MM.1S (cell line): ENCODE data around the gene CSTF3.
"Not testable (repeated sequence)": the region's sequence is repeated elsewhere in the genome, so short reads cannot be mapped to it uniquely, and the experiment has no call there.

Experiments used
- DNase-seq: peaks from one replicate; pipeline ENCODE4 v3.0.0-alpha.2; 2015
- H2AFZ ChIP-seq: fragments of 300-600 bp; sonication (generic); 2 replicates; pipeline ENCODE4 v1.6.0; 2016; ENCODE audit warnings: antibody characterized with exemption, low read length
- H3F3A ChIP-seq: fragments of 300-600 bp; sonication (generic); 2 replicates; pipeline ENCODE4 v1.6.1; 2016; ENCODE audit warnings: mild to moderate bottlenecking, antibody characterized with exemption, low read length, moderate library complexity, mixed read lengths; ENCODE audit not compliant: insufficient read depth
- H3K27ac ChIP-seq: fragments of 300-600 bp; sonication (generic); 2 replicates; pipeline ENCODE4 v1.5.1; 2016; ENCODE audit warnings: mild to moderate bottlenecking, low read length
- H3K27me3 ChIP-seq: fragments of 300-600 bp; sonication (generic); replicated peaks from 2 replicates; pipeline ENCODE4 v1.6.0; 2016; ENCODE audit warnings: low read length; ENCODE audit not compliant: insufficient read depth
- H3K36me3 ChIP-seq: fragments of 300-600 bp; sonication (generic); replicated peaks from 2 replicates; pipeline ENCODE4 v1.6.1; 2016; ENCODE audit warnings: mild to moderate bottlenecking, low read length, mixed read lengths; ENCODE audit not compliant: insufficient read depth
- H3K4me1 ChIP-seq: fragments of 300-600 bp; sonication (generic); 2 replicates; pipeline ENCODE4 v1.6.1; 2016; ENCODE audit warnings: low read length, mixed read lengths
- H3K4me2 ChIP-seq: fragments of 300-600 bp; sonication (generic); 2 replicates; pipeline ENCODE4 v1.6.0; 2016; ENCODE audit warnings: low read depth, low read length
- H3K4me3 ChIP-seq: fragments of 300-600 bp; sonication (generic); 2 replicates; pipeline ENCODE4 v1.5.1; 2016; ENCODE audit warnings: low read length, mixed read lengths
- H3K79me2 ChIP-seq: fragments of 300-600 bp; sonication (generic); 2 replicates; pipeline ENCODE4 v1.6.1; 2016; ENCODE audit warnings: mixed run types, low read length, mixed read lengths
- H3K9ac ChIP-seq: fragments of 300-600 bp; sonication (generic); 2 replicates; pipeline ENCODE4 v1.6.1; 2016; ENCODE audit warnings: low read length, mixed read lengths
- H3K9me2 ChIP-seq: fragments of 300-600 bp; sonication (generic); replicated peaks from 2 replicates; pipeline ENCODE4 v1.6.1; 2016; ENCODE audit warnings: mild to moderate bottlenecking, low read length, mixed read lengths; ENCODE audit not compliant: insufficient read depth
- H3K9me3 ChIP-seq: fragments of 300-600 bp; sonication (generic); replicated peaks from 2 replicates; pipeline ENCODE4 v1.6.1; 2016; ENCODE audit warnings: mild to moderate bottlenecking, low read length, mixed read lengths; ENCODE audit not compliant: insufficient read depth
- H4K20me1 ChIP-seq: fragments of 300-600 bp; sonication (generic); 2 replicates; pipeline ENCODE4 v1.6.1; 2016; ENCODE audit warnings: mild to moderate bottlenecking, low read length, moderate library complexity, mixed read lengths; ENCODE audit not compliant: insufficient read depth
- EZH2 ChIP-seq: fragments of 300-600 bp; sonication (generic); optimal IDR thresholded peaks from 2 replicates; pipeline ENCODE3; 2017; ENCODE audit warnings: low read depth, mild to moderate bottlenecking, antibody characterized with exemption, low read length, mixed read lengths
- EZH2phosphoT487 ChIP-seq: fragments of 300-600 bp; sonication (generic); IDR thresholded peaks from 2 replicates; pipeline ENCODE4 v1.6.1; 2018; ENCODE audit warnings: antibody characterized with exemption, low read length
- TF ChIP-seq, protein P1 (sequence below): fragments of 300-600 bp; sonication (generic); IDR thresholded peaks from 2 replicates; pipeline ENCODE4 v1.5.1; 2016; ENCODE audit warnings: antibody characterized with exemption, low read length, mixed read lengths

CSTF3 gene

DNA sequence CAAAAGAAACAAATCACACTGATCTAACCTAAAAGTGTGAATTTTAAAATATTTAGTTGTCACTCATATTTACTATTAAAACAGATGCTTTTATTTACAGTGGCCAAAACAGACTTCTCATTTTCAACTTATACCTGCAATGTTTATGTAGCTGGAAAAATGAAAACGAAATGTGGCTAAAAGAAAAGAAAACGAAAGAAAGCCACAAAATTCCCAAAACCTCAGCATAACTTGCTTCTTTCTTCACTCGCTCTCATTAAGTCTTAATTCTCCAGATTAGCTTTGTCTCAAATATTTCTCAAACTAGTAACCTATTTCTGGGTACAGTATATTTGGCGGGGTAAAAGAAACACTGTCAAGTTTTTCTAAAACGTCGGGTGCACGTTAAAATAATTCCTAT, 693 bp downstream of the CSTF3 start:
- Histone ChIP-seq H4K20me1 (peaks cover 4% of the 10 kb centered on the region), H3K27me3 (no peaks in the 10 kb centered on the region), H3K9ac (peak overlapping the region; percentile 87), H3F3A (peaks cover 11% of the 10 kb centered on the region; the same call in 1 of the 2 replicates), H3K4me1 (peaks cover 4% of the 10 kb centered on the region), H3K9me2 (no peaks in the 10 kb centered on the region), H3K79me2 (peaks cover 69% of the 10 kb centered on the region), H2AFZ (peak overlapping the region; percentile 88; the same call in 1 of the 2 replicates), H3K9me3 (no peaks in the 10 kb centered on the region), H3K36me3 (no peaks in the 10 kb centered on the region), H3K4me3 (peak overlapping the region; percentile 84), H3K4me2 (peak overlapping the region; percentile 85), H3K27ac (peak overlapping the region; percentile 61; the same call in 1 of the 2 replicates)
- TF ChIP-seq EZH2phosphoT487 (no peak), EZH2 (no peak)
- TF ChIP-seq, protein P1, sequence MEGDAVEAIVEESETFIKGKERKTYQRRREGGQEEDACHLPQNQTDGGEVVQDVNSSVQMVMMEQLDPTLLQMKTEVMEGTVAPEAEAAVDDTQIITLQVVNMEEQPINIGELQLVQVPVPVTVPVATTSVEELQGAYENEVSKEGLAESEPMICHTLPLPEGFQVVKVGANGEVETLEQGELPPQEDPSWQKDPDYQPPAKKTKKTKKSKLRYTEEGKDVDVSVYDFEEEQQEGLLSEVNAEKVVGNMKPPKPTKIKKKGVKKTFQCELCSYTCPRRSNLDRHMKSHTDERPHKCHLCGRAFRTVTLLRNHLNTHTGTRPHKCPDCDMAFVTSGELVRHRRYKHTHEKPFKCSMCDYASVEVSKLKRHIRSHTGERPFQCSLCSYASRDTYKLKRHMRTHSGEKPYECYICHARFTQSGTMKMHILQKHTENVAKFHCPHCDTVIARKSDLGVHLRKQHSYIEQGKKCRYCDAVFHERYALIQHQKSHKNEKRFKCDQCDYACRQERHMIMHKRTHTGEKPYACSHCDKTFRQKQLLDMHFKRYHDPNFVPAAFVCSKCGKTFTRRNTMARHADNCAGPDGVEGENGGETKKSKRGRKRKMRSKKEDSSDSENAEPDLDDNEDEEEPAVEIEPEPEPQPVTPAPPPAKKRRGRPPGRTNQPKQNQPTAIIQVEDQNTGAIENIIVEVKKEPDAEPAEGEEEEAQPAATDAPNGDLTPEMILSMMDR, result no peak
- DNase-seq, result no peak

DNA sequence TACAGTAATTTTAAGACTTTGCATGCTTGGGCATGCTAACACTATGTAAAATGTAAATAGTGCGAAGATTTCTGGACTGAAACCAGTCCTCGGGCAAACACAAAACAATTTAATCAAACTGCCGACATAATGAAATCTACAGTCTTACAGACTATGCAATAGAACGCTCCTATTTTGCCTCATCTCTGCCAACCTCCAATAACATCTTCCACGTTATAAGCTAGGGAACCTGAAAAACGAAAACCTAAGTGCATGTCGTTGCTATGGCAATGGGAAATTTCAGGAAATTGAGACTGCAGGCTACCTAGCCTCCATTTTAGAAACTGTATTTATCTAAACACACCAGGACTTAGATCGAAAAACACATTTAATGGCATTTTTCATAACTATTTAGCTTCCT, 1.1 kb downstream of the CSTF3 start:
- DNase-seq, result peak; percentile 22
- Histone ChIP-seq H3K9me3 (no peaks in the 10 kb centered on the region), H2AFZ (no peak overlapping the region), H3K79me2 (peaks cover 74% of the 10 kb centered on the region), H3K36me3 (no peaks in the 10 kb centered on the region), H3K27me3 (no peaks in the 10 kb centered on the region), H3K9ac (peak overlapping the region; percentile 87), H3K4me2 (peak overlapping the region; percentile 85), H3K4me3 (peak overlapping the region; percentile 84), H3F3A (peaks cover 11% of the 10 kb centered on the region; the same call in 1 of the 2 replicates), H4K20me1 (peaks cover 4% of the 10 kb centered on the region), H3K9me2 (no peaks in the 10 kb centered on the region), H3K4me1 (peaks cover 4% of the 10 kb centered on the region), H3K27ac (peak overlapping the region; percentile 61; the same call in 1 of the 2 replicates)
- TF ChIP-seq EZH2phosphoT487 (no peak), EZH2 (no peak)
- TF ChIP-seq, protein P1, result no peak

DNA sequence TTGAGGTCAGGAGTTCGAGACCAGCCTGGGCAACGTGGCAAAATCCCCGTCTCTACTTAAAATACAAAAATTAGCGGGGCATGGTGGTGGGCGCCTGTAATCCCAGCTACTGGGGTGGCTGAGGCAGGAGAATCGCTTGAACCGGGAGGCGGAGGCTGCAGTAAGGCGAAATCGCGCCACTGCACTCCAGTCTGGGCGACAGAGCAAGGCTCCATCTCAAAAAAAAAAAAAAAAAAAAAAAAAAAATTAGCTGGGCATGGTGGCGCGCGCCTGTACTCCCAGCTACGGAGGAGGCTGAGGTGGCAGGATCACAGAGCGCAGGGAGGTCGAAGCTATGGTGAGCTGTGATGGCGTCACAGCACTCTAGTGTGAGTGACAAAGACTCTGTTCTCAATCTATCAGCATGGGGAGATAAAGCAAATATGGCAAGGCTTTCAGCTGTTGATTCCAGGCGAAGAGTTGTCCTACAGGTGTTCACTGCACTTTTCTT, 1.9 kb downstream of the CSTF3 start:
- H2AFZ ChIP-seq, H4K20me1 ChIP-seq, H3K9me2 ChIP-seq, H3K9me3 ChIP-seq, H3K27ac ChIP-seq, H3K9ac ChIP-seq, H3K4me1 ChIP-seq, DNase-seq, H3K36me3 ChIP-seq, H3K27me3 ChIP-seq, H3K4me3 ChIP-seq: not testable (repeated sequence)
- peaks cover 81% of the 10 kb centered on the region for H3K79me2 ChIP-seq
- H3K4me2 ChIP-seq, result peak overlapping the region; percentile 85; the same call in 1 of the 2 replicates
- peaks cover 11% of the 10 kb centered on the region; the same call in 1 of the 2 replicates for H3F3A ChIP-seq

DNA sequence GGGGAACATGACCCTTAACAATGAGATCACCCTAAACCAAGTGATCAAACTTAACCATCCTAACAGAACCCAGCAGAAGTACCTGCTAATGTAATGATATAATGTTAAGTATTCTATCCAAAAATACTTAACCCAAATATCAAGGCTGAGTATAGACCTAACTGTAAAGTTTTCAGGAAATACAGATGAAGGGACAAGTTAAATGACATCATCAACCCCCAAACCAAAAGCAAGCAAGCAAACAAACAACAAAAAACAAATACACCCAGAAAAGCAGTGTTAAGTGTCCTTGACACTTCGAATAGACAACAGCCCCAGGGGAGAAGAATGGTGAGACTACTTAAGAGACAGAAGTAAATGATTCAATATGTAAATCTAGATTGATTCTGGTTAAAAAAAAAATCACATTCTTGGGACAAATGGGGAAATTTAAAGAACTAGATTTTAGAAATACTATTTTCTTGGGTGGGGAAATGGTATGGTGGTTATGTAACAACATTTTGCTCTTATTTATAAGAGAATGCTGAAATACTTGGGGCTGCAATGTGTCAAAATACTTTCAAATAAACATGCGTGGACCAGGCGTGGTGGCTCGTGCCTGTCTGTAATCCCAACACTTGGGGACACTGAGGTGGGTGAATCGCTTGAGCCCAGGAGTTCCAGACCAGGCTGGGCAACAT, 2.5 kb downstream of the CSTF3 start:
- Histone ChIP-seq H2AFZ (no peak overlapping the region), H3K9ac (no peak overlapping the region), H3K79me2 (peaks cover 88% of the 10 kb centered on the region), H3K4me3 (no peak overlapping the region), H3K27me3 (no peaks in the 10 kb centered on the region), H4K20me1 (peaks cover 4% of the 10 kb centered on the region), H3K27ac (no peak overlapping the region), H3K4me1 (peaks cover 4% of the 10 kb centered on the region), H3K4me2 (peak overlapping the region; percentile 13; the same call in 1 of the 2 replicates), H3K36me3 (no peaks in the 10 kb centered on the region; the same call in 1 of the 2 replicates), H3F3A (peaks cover 11% of the 10 kb centered on the region; the same call in 1 of the 2 replicates), H3K9me3 (no peaks in the 10 kb centered on the region), H3K9me2 (no peaks in the 10 kb centered on the region)
- TF ChIP-seq, protein P1, result no peak
- TF ChIP-seq EZH2 (no peak), EZH2phosphoT487 (no peak)
- DNase-seq, result no peak
